HepG2 (cell line): Measurements from ENCODE around the gene OGFR. TPM values are rescaled to one million over a fixed set of nuclear protein-coding genes. Genes with fewer than 3 reads are reported as not detected.

Experiments
- ATRX ChIP-seq: sonication (generic); formaldehyde crosslinking; IDR thresholded peaks from 2 replicates; pipeline ENCODE4 v1.4.0; 2020; ENCODE audit warnings: missing genetic modification reagents, borderline replicate concordance
- GATAD2A ChIP-seq: IDR thresholded peaks from 2 replicates; pipeline ENCODE4 v1.6.1; 2016
- GRHL1 ChIP-seq: sonication (generic); formaldehyde crosslinking; conservative IDR thresholded peaks from 2 replicates; pipeline ENCODE4 v1.8.0; 2022; ENCODE audit warnings: missing genetic modification reagents
- LCORL ChIP-seq, 2 experiments: fragments of 450-650 bp in 1 of 2; sonication (generic) in 1 of 2; formaldehyde crosslinking in 1 of 2; IDR thresholded peaks; 2 replicates each; pipeline versions ENCODE4 v1.5.0 to v1.6.1; 2017 to 2020; ENCODE audit warnings: antibody characterized with exemption in 1 of 2, missing genetic modification reagents in 1 of 2
- MBD4 ChIP-seq: IDR thresholded peaks from 2 replicates; pipeline ENCODE4 v1.6.1; 2012; ENCODE audit warnings: low read length, inconsistent platforms, borderline replicate concordance
- PRMT3 ChIP-seq: sonication (generic); formaldehyde crosslinking; IDR thresholded peaks from 2 replicates; pipeline ENCODE4 v1.8.1; 2022; ENCODE audit warnings: low read depth, mild to moderate bottlenecking, moderate library complexity, missing genetic modification reagents, borderline replicate concordance
- SATB2 ChIP-seq: sonication (generic); formaldehyde crosslinking; IDR thresholded peaks from 2 replicates; pipeline ENCODE4 v1.5.0; 2020; ENCODE audit warnings: missing genetic modification reagents
- SP140L ChIP-seq: sonication (generic); formaldehyde crosslinking; IDR thresholded peaks from 2 replicates; pipeline ENCODE4 v1.4.0; 2020; ENCODE audit warnings: missing genetic modification reagents, borderline replicate concordance
- TCF12 ChIP-seq, 2 experiments: fragments of 450-650 bp in 1 of 2; sonication (generic) in 1 of 2; formaldehyde crosslinking in 1 of 2; IDR thresholded peaks; 2 replicates each; pipeline versions ENCODE4 v1.6.1 to v1.8.0; 2017 to 2022; ENCODE audit warnings: antibody characterized with exemption in 1 of 2, mild to moderate bottlenecking in 1 of 2, missing genetic modification reagents in 1 of 2, moderate library complexity in 1 of 2
- TCF7L2 ChIP-seq: IDR thresholded peaks from 2 replicates; pipeline ENCODE4 v1.6.1; 2011; ENCODE audit warnings: mild to moderate bottlenecking, low read depth, low read length, moderate library complexity
- TFDP2 ChIP-seq: sonication (generic); formaldehyde crosslinking; IDR thresholded peaks from 2 replicates; pipeline ENCODE4 v1.4.0; 2020; ENCODE audit warnings: missing genetic modification reagents
- THAP11 ChIP-seq: IDR thresholded peaks from 2 replicates; pipeline ENCODE4 v1.6.1; 2016; ENCODE audit warnings: missing biosample characterization, missing genetic modification reagents
- ZBTB42 ChIP-seq: sonication (generic); formaldehyde crosslinking; IDR thresholded peaks from 2 replicates; pipeline ENCODE4 v1.5.0; 2020; ENCODE audit warnings: mild to moderate bottlenecking, missing genetic modification reagents
- ZMAT3 ChIP-seq: sonication (generic); formaldehyde crosslinking; conservative IDR thresholded peaks from 2 replicates; pipeline ENCODE4 v1.7.0; 2021; ENCODE audit warnings: missing genetic modification reagents
- ZNF329 ChIP-seq: sonication (generic); formaldehyde crosslinking; IDR thresholded peaks from 2 replicates; pipeline ENCODE4 v1.9.0; 2021; ENCODE audit warnings: low read depth, mild to moderate bottlenecking, missing genetic modification reagents
- ZNF431 ChIP-seq: sonication (generic); formaldehyde crosslinking; IDR thresholded peaks from 2 replicates; pipeline ENCODE4 v1.9.0; 2022; ENCODE audit warnings: missing genetic modification reagents, low read depth, mild to moderate bottlenecking, borderline replicate concordance
- ZNF468 ChIP-seq: sonication (generic); formaldehyde crosslinking; IDR thresholded peaks from 2 replicates; pipeline ENCODE4 v1.8.0; 2022; ENCODE audit warnings: mild to moderate bottlenecking, moderate library complexity, missing genetic modification reagents
- ZSCAN30 ChIP-seq: sonication (generic); formaldehyde crosslinking; IDR thresholded peaks from 2 replicates; pipeline ENCODE4 v1.5.0; 2020; ENCODE audit warnings: mild to moderate bottlenecking, missing genetic modification reagents
- polyA plus RNA-seq, 8 experiments: library from polyadenylated mRNA; depleted of rRNA in 3 of 8; stranded (reverse) in 7 of 8; unstranded in 1 of 8; fragments of >200 nt; fragmentation: Illumina TruSeq in 4 of 8; extraction: Trizol in 4 of 8; gene quantifications; 2 replicates each; pipeline versions ENCODE4 v1.2.1 to v1.2.3, GENCODE V29; 2011 to 2016; ENCODE audit warnings: low read depth in 4 of 8, missing spikeins in 1 of 8, mixed read lengths in 1 of 8; ENCODE audit not compliant: insufficient read depth in 1 of 8
- total RNA-seq, 5 experiments: library from RNA; depleted of rRNA; stranded (reverse); fragments of >200 nt; fragmentation: Illumina TruSeq; extraction: Trizol; gene quantifications; 2 replicates each; pipeline ENCODE4 v1.2.3, GENCODE V29; 2016; ENCODE audit warnings: low read depth in 1 of 5
- TF ChIP-seq, protein P1 (sequence below): sonication (generic); formaldehyde crosslinking; IDR thresholded peaks from 2 replicates; pipeline ENCODE4 v1.4.0; 2020; ENCODE audit warnings: missing genetic modification reagents
- TF ChIP-seq, protein P2 (sequence below): IDR thresholded peaks from 2 replicates; pipeline ENCODE4 v1.6.1; 2018; ENCODE audit warnings: missing genetic modification reagents

The OGFR gene
- total and polyA plus RNA-seq, 2 of the 13 experiments (the other 11 are each of a cell fraction or from before 2014, with no cell fraction given): 47.7 to 81.8 TPM

DNA sequence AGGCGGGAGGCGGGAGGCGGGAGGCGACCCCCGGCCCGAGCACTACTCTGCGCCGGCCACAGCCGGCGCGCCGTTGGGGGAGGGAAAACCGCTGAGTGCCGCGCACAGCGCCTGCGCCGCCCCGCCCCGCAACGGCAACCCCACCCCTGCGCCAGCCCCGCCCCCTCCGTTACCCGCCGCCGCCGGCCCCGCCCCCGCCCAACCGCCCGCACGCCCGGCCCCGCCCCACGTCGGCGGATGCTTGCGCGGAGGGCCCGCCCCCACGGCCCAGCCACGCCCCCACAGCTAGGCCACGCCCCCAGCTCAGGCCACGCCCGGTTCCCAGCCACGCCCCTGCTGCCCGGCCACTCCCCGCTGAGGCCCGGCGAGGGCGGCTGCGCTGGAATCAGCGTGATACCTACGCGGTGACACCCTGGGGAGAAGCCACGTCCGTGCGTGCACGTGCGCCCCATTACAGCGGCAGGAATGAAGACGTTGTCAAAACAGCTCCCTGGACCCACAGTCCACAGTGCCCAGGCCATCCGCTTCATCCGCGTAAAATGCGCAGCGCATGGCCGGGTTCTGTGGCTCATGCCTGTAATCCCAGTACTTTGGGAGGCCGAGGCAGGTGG, 57.2 kb downstream of the OGFR start, which contains the start of gene TCFL5 (continued):
- TF ChIP-seq GRHL1 (CRISPR knock-in tag) (no peak), ZMAT3 (CRISPR knock-in tag) (peak; percentile 93), SATB2 (CRISPR knock-in tag) (peak; percentile 95), SP140L (CRISPR knock-in tag) (0 out of 2 replicates have a peak, but pooled peaks have one; percentile 40), ZBTB42 (CRISPR knock-in tag) (no peak), LCORL (IDR thresholded peaks at IDR 0.05) (no peak), LCORL (CRISPR knock-in tag; IDR thresholded peaks at IDR 0.05) (peak; percentile 48; the same call in 1 of the 2 replicates), TCF12 (IDR thresholded peaks at IDR 0.05) (no peak), TCF12 (CRISPR knock-in tag; IDR thresholded peaks at IDR 0.05) (peak; percentile 79; the same call in 1 of the 2 replicates), TCF7L2 (no peak), GATAD2A (CRISPR knock-in tag) (peak; percentile 74), THAP11 (CRISPR knock-in tag) (peak; percentile 79), ZSCAN30 (CRISPR knock-in tag) (no peak), ZNF431 (CRISPR knock-in tag) (peak; percentile 94), MBD4 (no peak), ZNF468 (CRISPR knock-in tag) (peak; percentile 70; the same call in 1 of the 2 replicates), ATRX (CRISPR knock-in tag) (no peak), ZNF329 (CRISPR knock-in tag) (peak; percentile 84; the same call in 1 of the 2 replicates), TFDP2 (CRISPR knock-in tag) (peak; percentile 94), PRMT3 (no peak)
- TF ChIP-seq, protein P1, sequence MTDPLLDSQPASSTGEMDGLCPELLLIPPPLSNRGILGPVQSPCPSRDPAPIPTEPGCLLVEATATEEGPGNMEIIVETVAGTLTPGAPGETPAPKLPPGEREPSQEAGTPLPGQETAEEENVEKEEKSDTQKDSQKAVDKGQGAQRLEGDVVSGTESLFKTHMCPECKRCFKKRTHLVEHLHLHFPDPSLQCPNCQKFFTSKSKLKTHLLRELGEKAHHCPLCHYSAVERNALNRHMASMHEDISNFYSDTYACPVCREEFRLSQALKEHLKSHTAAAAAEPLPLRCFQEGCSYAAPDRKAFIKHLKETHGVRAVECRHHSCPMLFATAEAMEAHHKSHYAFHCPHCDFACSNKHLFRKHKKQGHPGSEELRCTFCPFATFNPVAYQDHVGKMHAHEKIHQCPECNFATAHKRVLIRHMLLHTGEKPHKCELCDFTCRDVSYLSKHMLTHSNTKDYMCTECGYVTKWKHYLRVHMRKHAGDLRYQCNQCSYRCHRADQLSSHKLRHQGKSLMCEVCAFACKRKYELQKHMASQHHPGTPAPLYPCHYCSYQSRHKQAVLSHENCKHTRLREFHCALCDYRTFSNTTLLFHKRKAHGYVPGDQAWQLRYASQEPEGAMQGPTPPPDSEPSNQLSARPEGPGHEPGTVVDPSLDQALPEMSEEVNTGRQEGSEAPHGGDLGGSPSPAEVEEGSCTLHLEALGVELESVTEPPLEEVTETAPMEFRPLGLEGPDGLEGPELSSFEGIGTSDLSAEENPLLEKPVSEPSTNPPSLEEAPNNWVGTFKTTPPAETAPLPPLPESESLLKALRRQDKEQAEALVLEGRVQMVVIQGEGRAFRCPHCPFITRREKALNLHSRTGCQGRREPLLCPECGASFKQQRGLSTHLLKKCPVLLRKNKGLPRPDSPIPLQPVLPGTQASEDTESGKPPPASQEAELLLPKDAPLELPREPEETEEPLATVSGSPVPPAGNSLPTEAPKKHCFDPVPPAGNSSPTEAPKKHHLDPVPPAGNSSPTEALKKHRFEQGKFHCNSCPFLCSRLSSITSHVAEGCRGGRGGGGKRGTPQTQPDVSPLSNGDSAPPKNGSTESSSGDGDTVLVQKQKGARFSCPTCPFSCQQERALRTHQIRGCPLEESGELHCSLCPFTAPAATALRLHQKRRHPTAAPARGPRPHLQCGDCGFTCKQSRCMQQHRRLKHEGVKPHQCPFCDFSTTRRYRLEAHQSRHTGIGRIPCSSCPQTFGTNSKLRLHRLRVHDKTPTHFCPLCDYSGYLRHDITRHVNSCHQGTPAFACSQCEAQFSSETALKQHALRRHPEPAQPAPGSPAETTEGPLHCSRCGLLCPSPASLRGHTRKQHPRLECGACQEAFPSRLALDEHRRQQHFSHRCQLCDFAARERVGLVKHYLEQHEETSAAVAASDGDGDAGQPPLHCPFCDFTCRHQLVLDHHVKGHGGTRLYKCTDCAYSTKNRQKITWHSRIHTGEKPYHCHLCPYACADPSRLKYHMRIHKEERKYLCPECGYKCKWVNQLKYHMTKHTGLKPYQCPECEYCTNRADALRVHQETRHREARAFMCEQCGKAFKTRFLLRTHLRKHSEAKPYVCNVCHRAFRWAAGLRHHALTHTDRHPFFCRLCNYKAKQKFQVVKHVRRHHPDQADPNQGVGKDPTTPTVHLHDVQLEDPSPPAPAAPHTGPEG (CRISPR knock-in tag): peak; percentile 93; the same call in 1 of the 2 replicates
- TF ChIP-seq, protein P2, sequence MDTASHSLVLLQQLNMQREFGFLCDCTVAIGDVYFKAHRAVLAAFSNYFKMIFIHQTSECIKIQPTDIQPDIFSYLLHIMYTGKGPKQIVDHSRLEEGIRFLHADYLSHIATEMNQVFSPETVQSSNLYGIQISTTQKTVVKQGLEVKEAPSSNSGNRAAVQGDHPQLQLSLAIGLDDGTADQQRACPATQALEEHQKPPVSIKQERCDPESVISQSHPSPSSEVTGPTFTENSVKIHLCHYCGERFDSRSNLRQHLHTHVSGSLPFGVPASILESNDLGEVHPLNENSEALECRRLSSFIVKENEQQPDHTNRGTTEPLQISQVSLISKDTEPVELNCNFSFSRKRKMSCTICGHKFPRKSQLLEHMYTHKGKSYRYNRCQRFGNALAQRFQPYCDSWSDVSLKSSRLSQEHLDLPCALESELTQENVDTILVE (CRISPR knock-in tag): peak; percentile 85
